Endothelial cell of umbilical vein (primary cell): ENCODE measurements around the gene NTMT1.
A peak's percentile ranks its signal among the peaks of the same experiment; 100 is the strongest.

Experiments used
- EZH2 ChIP-seq: IDR thresholded peaks from 2 replicates; pipeline ENCODE4 v1.6.1; 2012; ENCODE audit warnings: borderline replicate concordance, low read depth, mild to moderate bottlenecking, moderate library complexity, low read length, inconsistent platforms; ENCODE audit not compliant: severe bottlenecking
- JUN ChIP-seq: IDR thresholded peaks from 2 replicates; pipeline ENCODE4 v1.6.1; 2011; ENCODE audit warnings: borderline replicate concordance, low read depth; ENCODE audit not compliant: insufficient read length, insufficient read depth
- POLR2A ChIP-seq: IDR thresholded peaks from 2 replicates; pipeline ENCODE4 v1.6.1; 2012; ENCODE audit warnings: low read depth, mild to moderate bottlenecking, control low read depth, low read length
- POLR2AphosphoS5 ChIP-seq: IDR thresholded peaks from 2 replicates; pipeline ENCODE4 v1.6.1; 2012; ENCODE audit warnings: low read depth, mild to moderate bottlenecking, control low read depth, low read length, moderate library complexity; ENCODE audit not compliant: insufficient read depth
- TF ChIP-seq, protein P1 (sequence below), 2 donors: IDR thresholded peaks; 1 replicate in 1 of 2; 2 replicates in 1 of 2; pipeline ENCODE4 v1.5.1; 2011; ENCODE audit warnings: low read length in 2 of 2, mild to moderate bottlenecking in 2 of 2, moderate library complexity in 2 of 2, control low read depth in 1 of 2, inconsistent platforms in 1 of 2, low read depth in 1 of 2; ENCODE audit not compliant: insufficient read depth in 1 of 2; ENCODE audit errors: extremely low read depth in 1 of 2
- TF ChIP-seq, protein P2 (sequence below): IDR thresholded peaks from 2 replicates; pipeline ENCODE4 v1.6.1; 2011; ENCODE audit not compliant: insufficient read depth, insufficient read length

DNA sequence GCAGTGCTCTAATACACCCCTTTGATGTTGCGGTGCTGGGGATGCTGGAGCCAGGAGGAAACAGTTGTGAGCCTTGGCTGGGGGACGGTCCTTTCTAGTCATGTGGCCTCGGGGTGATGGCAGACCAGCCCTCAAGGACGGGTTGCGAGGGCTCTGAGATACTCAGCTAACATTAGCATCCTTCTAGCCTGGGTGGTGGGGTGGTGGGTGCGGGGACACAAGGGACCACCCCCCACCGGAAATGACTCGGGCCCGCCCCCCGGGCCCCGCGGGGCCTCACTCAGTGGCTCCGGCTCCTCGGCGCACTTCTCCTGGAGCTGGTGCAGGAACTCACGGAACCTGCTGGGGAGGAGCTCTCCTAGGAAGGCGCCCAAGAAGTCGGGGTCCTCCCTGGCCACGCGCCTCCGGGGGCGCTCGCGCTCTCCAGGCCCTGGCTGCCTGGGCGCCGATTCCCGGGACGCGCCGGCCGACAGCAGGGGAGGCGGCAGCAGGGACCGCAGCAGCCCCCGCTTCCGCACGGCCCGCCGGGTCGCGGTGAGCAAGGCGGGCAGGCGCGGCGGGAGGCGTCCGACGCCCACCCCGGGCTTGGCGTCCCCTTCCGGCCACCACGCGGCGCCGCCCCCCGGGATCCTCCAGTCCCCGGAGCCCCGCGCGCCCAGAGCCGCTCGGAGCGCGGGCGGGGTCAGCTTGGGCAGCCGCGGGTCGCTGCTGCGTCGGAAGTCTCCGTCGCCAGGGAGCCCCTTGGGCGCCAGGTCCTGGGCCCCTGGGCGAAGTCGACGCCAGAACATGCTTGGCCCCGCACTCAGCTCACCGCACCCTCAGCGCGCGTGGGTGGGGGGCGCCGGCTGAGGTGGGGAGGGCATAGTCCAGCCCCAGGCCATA lies 5.9 kb upstream of the NTMT1 start:
- TF ChIP-seq, protein P1, sequence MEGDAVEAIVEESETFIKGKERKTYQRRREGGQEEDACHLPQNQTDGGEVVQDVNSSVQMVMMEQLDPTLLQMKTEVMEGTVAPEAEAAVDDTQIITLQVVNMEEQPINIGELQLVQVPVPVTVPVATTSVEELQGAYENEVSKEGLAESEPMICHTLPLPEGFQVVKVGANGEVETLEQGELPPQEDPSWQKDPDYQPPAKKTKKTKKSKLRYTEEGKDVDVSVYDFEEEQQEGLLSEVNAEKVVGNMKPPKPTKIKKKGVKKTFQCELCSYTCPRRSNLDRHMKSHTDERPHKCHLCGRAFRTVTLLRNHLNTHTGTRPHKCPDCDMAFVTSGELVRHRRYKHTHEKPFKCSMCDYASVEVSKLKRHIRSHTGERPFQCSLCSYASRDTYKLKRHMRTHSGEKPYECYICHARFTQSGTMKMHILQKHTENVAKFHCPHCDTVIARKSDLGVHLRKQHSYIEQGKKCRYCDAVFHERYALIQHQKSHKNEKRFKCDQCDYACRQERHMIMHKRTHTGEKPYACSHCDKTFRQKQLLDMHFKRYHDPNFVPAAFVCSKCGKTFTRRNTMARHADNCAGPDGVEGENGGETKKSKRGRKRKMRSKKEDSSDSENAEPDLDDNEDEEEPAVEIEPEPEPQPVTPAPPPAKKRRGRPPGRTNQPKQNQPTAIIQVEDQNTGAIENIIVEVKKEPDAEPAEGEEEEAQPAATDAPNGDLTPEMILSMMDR (IDR thresholded peaks at IDR 0.05; ENCODE audit: extremely low read depth in 1 of 2, insufficient read depth in 1 of 2, low read depth in 1 of 2, low read length in 2 of 2): peak; percentile 15 to 41
- TF ChIP-seq POLR2AphosphoS5 (no peak), EZH2 (peak; percentile 34), JUN (no peak), POLR2A (no peak)
- TF ChIP-seq, protein P2, sequence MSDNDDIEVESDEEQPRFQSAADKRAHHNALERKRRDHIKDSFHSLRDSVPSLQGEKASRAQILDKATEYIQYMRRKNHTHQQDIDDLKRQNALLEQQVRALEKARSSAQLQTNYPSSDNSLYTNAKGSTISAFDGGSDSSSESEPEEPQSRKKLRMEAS: no peak
